ENCODE results near the gene CEP120. TPM values are rescaled to one million over a fixed set of nuclear protein-coding genes. Genes with fewer than 3 reads are reported as not detected.

The CEP120 gene
- total RNA-seq, 2 experiments from 2014 or later: 69.9 to 74.9 TPM

DNA sequence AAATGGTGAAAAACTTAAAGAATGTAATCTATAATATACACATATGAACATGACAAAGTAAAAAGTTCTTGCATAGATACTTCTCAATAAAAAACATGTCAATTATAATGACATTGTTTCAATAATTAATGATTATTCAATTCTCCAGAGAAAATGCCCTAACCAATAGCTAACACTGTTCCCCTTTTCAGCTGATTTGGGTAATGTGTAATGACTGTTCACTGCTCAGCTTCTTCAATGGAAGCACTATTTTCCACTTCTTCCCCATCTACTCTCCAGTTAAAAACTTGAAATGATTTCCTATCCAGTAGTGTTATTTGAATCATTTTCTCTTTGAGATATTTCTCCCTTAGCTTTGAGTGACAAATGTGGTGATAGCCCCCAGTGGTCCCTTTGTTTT, 62.3 kb downstream of the CEP120 start:
- Mint-ChIP-seq H3K4me1 (ENCODE audit: low read depth) (no peaks in the 10 kb centered on the region), H3K36me3 (ENCODE audit: low read depth) (peaks cover 83% of the 10 kb centered on the region), H3K9me3 (no peaks in the 10 kb centered on the region), H3K27ac (no peak overlapping the region), H3K27me3 (no peaks in the 10 kb centered on the region), H3K4me3 (no peak overlapping the region)
- Histone ChIP-seq H3K4me3 (ENCODE audit: low read length) (no peak overlapping the region), H3K36me3 (ENCODE audit: insufficient read depth, low read length) (peaks cover 71% of the 10 kb centered on the region), H3K9me3 (ENCODE audit: control insufficient read depth in 1 of 2, insufficient read depth in 1 of 2, low read length in 2 of 2) (no peaks in the 10 kb centered on the region), H3K27me3 (ENCODE audit: control insufficient read depth in 1 of 2, insufficient read depth in 2 of 2, low read length in 2 of 2) (no peaks in the 10 kb centered on the region), H3K27ac (ENCODE audit: low read depth in 1 of 2, low read length in 2 of 2) (no peak overlapping the region), H3K4me1 (ENCODE audit: insufficient read depth, low read length) (no peaks in the 10 kb centered on the region)
- no peak for DNase-seq
- ATAC-seq (ENCODE audit: poor library complexity): no peak
- intact Hi-C loops (cut with DNase I, micrococcal nuclease): no loop called here
- CTCF ChIA-PET: no interaction called here
- TF ChIP-seq, protein P1, sequence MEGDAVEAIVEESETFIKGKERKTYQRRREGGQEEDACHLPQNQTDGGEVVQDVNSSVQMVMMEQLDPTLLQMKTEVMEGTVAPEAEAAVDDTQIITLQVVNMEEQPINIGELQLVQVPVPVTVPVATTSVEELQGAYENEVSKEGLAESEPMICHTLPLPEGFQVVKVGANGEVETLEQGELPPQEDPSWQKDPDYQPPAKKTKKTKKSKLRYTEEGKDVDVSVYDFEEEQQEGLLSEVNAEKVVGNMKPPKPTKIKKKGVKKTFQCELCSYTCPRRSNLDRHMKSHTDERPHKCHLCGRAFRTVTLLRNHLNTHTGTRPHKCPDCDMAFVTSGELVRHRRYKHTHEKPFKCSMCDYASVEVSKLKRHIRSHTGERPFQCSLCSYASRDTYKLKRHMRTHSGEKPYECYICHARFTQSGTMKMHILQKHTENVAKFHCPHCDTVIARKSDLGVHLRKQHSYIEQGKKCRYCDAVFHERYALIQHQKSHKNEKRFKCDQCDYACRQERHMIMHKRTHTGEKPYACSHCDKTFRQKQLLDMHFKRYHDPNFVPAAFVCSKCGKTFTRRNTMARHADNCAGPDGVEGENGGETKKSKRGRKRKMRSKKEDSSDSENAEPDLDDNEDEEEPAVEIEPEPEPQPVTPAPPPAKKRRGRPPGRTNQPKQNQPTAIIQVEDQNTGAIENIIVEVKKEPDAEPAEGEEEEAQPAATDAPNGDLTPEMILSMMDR (IDR thresholded peaks at IDR 0.05): no peak
- POLR2A ChIA-PET: no interaction called here

DNA sequence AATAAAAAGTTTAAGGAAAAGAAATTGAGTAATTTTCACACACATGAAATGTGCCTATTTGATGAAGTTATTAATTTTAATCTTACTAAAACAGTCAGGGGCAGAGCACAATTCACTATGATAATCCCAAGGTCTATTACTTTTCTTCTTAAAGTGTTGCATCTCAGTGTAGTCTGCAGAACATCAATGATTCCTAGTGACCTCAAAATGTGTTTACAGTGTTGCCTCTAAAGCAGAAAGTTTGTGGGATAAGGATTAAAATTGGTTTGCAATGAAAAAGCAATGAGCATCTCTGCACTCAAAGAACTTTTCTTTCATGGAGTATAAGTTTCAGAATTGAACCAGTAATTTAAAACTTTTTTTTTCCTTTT, 63.0 kb downstream of the CEP120 start:
- H3K27ac Mint-ChIP-seq: no peak overlapping the region
- H3K27me3 Mint-ChIP-seq: no peaks in the 10 kb centered on the region
- Histone ChIP-seq H3K36me3 (ENCODE audit: insufficient read depth, low read length) (peaks cover 65% of the 10 kb centered on the region), H3K27ac (ENCODE audit: low read depth in 1 of 2, low read length in 2 of 2) (no peak overlapping the region), H3K9me3 (ENCODE audit: control insufficient read depth in 1 of 2, insufficient read depth in 1 of 2, low read length in 2 of 2) (no peaks in the 10 kb centered on the region), H3K4me1 (ENCODE audit: insufficient read depth, low read length) (no peaks in the 10 kb centered on the region), H3K27me3 (ENCODE audit: control insufficient read depth in 1 of 2, insufficient read depth in 2 of 2, low read length in 2 of 2) (no peaks in the 10 kb centered on the region), H3K4me3 (ENCODE audit: low read length) (no peak overlapping the region)
- intact Hi-C loops (cut with DNase I, micrococcal nuclease): no loop called here
- ChIA-PET CTCF (no interaction called here), POLR2A (no interaction called here)
- DNase-seq: no peak
- H3K4me1 Mint-ChIP-seq (ENCODE audit: low read depth): no peaks in the 10 kb centered on the region
- ATAC-seq (ENCODE audit: poor library complexity): no peak
- TF ChIP-seq, protein P1 (IDR thresholded peaks at IDR 0.05): no peak
- no peak overlapping the region for H3K4me3 Mint-ChIP-seq
- peaks cover 76% of the 10 kb centered on the region for H3K36me3 Mint-ChIP-seq (ENCODE audit: low read depth)
- no peaks in the 10 kb centered on the region for H3K9me3 Mint-ChIP-seq

DNA sequence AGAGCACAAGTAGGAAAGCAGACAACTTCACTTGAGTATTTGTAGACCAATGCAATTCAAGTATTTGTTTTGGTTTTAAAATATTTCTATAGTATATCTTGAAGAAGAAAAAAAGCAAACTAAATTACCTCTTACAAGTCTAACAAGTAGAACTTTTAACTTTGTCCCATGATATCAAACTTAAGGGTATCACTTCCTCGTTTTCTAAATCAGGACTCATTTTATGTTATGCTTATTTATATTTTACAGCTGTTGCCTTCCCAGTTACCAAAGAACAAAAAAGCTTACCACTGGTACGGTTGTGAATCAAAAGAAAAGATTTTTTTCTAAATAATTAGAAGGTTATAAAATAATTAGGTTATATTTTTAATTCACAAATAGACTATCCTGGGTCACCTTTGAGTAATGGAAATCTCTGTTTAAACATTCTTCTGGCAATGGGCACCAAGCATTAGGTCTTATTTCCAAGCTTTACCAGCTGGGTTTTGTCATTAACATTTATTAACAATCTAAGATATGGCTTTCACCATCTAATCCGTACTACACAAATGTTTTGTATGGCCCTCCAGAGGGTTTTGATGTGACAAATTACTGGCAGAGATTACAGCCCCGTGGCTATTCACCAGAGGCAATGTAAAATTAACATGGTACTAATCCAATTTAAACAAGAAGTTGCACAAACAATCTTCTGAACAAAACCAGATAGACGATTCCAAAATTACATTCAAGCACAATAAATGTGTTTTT, 63.6 kb downstream of the CEP120 start:
- H3K4me3 Mint-ChIP-seq: no peak overlapping the region
- intact Hi-C loops (cut with DNase I, micrococcal nuclease): no loop called here

More for the DNA sequence above, 63.6 kb downstream of the CEP120 start:
- Mint-ChIP-seq H3K36me3 (ENCODE audit: low read depth) (peaks cover 76% of the 10 kb centered on the region), H3K27ac (no peak overlapping the region), H3K9me3 (no peaks in the 10 kb centered on the region), H3K4me1 (ENCODE audit: low read depth) (no peaks in the 10 kb centered on the region), H3K27me3 (no peaks in the 10 kb centered on the region)
- Histone ChIP-seq H3K4me3 (ENCODE audit: low read length) (no peak overlapping the region), H3K27ac (ENCODE audit: low read depth in 1 of 2, low read length in 2 of 2) (no peak overlapping the region), H3K9me3 (ENCODE audit: control insufficient read depth in 1 of 2, insufficient read depth in 1 of 2, low read length in 2 of 2) (no peaks in the 10 kb centered on the region), H3K36me3 (ENCODE audit: insufficient read depth, low read length) (peaks cover 61% of the 10 kb centered on the region), H3K4me1 (ENCODE audit: insufficient read depth, low read length) (no peaks in the 10 kb centered on the region), H3K27me3 (ENCODE audit: control insufficient read depth in 1 of 2, insufficient read depth in 2 of 2, low read length in 2 of 2) (no peaks in the 10 kb centered on the region)
- ATAC-seq (ENCODE audit: poor library complexity) (no peak), DNase-seq (no peak)
- POLR2A ChIA-PET: no interaction called here
- CTCF ChIA-PET: no interaction called here
- TF ChIP-seq, protein P1 (IDR thresholded peaks at IDR 0.05): no peak
